ENCODE results near the gene IFT25.

DNA sequence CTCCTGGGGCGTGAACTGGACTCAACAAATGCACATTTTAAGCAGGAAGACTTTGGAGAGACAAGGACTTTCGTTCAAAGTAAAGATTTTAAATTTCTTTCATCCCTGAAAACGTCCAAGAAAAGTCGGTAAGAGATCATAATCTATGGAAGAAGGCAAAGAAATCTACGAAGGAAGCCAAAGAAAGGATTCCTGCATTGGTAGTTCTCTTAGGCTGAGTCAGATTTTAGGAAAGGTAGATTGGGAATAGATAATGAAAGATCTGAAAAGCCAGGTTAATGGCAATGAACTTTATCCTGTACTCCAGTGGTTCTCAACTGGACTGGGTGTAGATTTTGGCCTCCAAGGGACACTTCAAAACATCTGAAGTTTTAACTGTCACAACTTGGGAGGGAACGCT is 2.4 kb downstream of the IFT25 start:
- TF ChIP-seq POLR2A (IDR thresholded peaks at IDR 0.05): no peak
- TF ChIP-seq, protein P1, sequence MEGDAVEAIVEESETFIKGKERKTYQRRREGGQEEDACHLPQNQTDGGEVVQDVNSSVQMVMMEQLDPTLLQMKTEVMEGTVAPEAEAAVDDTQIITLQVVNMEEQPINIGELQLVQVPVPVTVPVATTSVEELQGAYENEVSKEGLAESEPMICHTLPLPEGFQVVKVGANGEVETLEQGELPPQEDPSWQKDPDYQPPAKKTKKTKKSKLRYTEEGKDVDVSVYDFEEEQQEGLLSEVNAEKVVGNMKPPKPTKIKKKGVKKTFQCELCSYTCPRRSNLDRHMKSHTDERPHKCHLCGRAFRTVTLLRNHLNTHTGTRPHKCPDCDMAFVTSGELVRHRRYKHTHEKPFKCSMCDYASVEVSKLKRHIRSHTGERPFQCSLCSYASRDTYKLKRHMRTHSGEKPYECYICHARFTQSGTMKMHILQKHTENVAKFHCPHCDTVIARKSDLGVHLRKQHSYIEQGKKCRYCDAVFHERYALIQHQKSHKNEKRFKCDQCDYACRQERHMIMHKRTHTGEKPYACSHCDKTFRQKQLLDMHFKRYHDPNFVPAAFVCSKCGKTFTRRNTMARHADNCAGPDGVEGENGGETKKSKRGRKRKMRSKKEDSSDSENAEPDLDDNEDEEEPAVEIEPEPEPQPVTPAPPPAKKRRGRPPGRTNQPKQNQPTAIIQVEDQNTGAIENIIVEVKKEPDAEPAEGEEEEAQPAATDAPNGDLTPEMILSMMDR (IDR thresholded peaks at IDR 0.05): no peak
